ENCODE results near the gene CHRNE.

The CHRNE gene

DNA sequence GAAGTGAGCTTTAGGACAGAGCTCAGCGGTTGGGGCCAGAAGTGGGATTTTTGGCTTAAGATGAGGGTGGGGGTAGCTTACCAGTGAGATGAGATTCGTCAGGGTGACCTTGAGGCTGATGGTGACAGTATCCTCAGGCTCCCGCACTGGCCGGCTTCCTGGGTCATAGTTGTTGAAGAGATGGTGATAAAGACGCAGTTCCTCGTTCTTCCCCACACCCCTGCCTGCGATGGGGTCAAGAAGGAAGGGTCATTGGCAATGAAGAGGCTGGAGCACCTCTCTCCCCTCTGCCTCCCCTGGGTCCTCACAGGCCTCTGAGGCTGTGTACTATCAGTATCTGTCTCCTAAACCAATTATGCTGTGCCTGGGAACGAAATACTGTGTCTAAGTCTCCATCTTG is 358 bp downstream of the CHRNE start:
- DNase-seq (ENCODE audit: low read depth, low spot score): no peak
- Histone ChIP-seq H3K36me3 (ENCODE audit: insufficient read depth, low read length) (no peaks in the 10 kb centered on the region), H3K4me3 (no peak overlapping the region), H3K9me3 (ENCODE audit: low read depth, low read length) (no peaks in the 10 kb centered on the region), H3K9ac (ENCODE audit: insufficient read length) (no peak overlapping the region), H3K27ac (no peak overlapping the region)
- TF ChIP-seq FOXP2 (optimal IDR thresholded peaks at IDR 0.05; ENCODE audit: control extremely low read depth, extremely low read length, insufficient read depth): no peak
- TF ChIP-seq POLR2AphosphoS5 (IDR thresholded peaks at IDR 0.05; ENCODE audit: borderline replicate concordance, low read depth, low read length): no peak

DNA sequence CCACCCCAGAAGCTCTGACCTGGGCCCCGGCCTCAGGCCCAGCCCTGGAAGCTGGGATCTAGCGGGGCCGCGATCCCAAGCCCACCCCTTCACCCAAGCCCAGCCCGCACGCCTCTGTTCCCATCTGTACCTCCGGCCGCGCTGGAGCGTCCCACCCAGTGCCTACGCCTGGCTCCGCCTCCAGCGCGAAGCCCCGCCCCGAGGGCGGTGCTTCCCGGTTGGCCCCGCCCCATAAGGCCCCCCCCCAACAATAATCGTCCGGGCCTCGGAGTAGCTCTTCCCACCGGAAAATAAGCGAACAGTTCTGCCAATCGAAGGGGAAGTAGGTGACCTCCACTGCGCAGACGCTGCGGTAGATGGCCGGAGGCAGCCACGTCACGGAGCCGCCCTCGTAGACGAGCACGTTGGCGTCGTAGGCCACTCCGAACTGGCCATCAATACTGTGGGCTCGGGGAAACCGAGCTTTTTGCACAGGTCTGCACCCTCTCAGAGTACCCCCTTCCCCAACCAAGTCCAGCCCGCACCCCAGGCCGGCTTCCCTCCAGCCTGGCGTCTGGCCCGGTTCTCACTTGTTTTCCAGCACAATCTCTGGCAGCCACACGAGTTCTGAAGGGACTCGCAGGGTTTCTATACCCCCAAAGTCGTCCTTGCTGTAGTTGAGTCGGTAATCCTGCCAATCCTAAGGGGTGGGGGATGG is 1.1 kb downstream of the CHRNE start:
- no peak overlapping the region for H3K4me3 ChIP-seq
- no peak for DNase-seq (ENCODE audit: low read depth, low spot score)
- H3K27ac ChIP-seq: no peak overlapping the region
- H3K9ac ChIP-seq (ENCODE audit: insufficient read length): no peak overlapping the region
- no peaks in the 10 kb centered on the region for H3K9me3 ChIP-seq (ENCODE audit: low read depth, low read length)
- TF ChIP-seq FOXP2 (optimal IDR thresholded peaks at IDR 0.05; ENCODE audit: control extremely low read depth, extremely low read length, insufficient read depth) (no peak), POLR2AphosphoS5 (IDR thresholded peaks at IDR 0.05; ENCODE audit: borderline replicate concordance, low read depth, low read length) (no peak), EZH2 (IDR thresholded peaks at IDR 0.05) (no peak)
- H3K36me3 ChIP-seq (ENCODE audit: insufficient read depth, low read length): peaks cover under 1% of the 10 kb centered on the region; the same call in 1 of the 2 replicates

DNA sequence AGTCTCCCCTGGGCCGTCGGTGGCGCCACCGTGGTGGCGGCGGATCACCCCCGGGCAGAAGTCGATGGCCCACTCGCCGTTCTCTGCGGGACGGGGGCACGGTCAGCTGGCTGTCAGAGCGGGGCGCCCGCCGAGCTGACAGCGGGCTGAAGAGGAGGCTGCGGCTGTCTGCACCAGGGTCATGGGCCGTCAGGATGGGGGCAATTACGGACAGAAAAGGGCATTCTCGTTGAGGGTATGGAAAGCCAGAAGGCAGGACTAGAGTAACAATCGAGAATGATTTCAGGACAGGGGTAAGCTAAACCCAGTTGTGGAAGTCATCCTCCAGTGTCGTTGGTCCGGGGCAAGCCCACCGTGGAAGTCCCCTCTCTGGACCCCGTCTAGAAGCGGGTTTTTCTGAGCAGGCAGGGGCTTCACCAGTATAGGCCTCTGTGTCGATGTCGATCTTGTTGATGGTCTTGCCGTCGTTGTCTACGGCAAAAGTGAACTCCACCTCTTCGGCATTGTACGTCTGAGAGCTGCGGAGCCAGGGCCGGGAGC is 1.7 kb downstream of the CHRNE start:
- DNase-seq (ENCODE audit: low read depth, low spot score): no peak
- Histone ChIP-seq H3K4me3 (no peak overlapping the region), H3K9ac (ENCODE audit: insufficient read length) (no peak overlapping the region), H3K27ac (no peak overlapping the region), H3K9me3 (ENCODE audit: low read depth, low read length) (no peaks in the 10 kb centered on the region), H3K36me3 (ENCODE audit: insufficient read depth, low read length) (peaks cover 7% of the 10 kb centered on the region; the same call in 1 of the 2 replicates)
- no peak for TF ChIP-seq FOXP2 (optimal IDR thresholded peaks at IDR 0.05; ENCODE audit: control extremely low read depth, extremely low read length, insufficient read depth)

DNA sequence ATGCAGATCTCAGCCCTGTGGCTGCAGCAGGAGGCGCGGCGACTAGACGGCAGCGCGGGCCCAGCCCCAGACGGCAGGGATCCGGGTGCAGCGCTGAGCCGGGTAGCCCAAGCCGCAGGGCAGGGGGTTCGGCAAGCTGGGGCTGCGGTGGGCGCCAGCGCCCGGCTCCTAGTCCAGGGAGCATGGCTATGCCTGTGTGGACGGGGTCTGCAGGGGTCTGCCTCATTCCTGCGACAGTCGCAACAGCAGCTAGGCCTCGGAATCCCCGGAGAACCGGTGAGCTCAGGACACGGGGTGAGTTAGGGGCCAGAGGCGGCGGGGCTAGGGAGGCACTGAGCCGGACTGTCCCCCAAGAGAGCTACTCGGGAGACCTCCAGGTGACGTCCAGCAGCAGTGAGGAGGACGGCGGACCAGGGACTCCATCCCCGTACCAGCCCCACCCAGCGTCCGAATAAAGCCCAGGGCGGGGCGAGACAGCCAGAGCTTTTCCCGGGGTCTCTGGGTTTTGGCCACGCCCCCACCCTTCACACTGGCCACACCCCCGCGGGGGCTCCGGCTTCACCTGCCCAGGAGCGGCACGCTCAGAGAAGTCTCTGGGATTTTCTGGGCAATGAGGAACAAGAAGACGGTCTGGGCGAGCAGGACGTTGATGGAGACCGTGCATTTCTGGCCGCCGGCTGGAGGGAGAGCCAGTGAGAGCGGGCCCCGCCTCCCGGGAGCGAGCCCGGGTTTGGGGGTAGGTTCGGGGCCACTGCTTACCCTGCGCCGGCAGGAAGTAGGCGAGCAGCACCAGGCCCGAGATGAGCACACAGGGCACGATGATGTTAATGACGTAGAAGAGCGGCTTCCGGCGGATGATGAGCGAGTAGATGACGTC is 2.4 kb downstream of the CHRNE start:
- DNase-seq (ENCODE audit: low read depth, low spot score): no peak
- Histone ChIP-seq H3K4me3 (peak overlapping the region; percentile 78; the same call in 1 of the 2 replicates), H3K36me3 (ENCODE audit: insufficient read depth, low read length) (peaks cover 7% of the 10 kb centered on the region; the same call in 1 of the 2 replicates), H3K27ac (no peak overlapping the region), H3K9ac (ENCODE audit: insufficient read length) (peak overlapping the region; percentile 72), H3K9me3 (ENCODE audit: low read depth, low read length) (no peaks in the 10 kb centered on the region)
- TF ChIP-seq EZH2 (IDR thresholded peaks at IDR 0.05) (no peak), FOXP2 (optimal IDR thresholded peaks at IDR 0.05; ENCODE audit: control extremely low read depth, extremely low read length, insufficient read depth) (no peak), POLR2AphosphoS5 (IDR thresholded peaks at IDR 0.05; ENCODE audit: borderline replicate concordance, low read depth, low read length) (no peak)

DNA sequence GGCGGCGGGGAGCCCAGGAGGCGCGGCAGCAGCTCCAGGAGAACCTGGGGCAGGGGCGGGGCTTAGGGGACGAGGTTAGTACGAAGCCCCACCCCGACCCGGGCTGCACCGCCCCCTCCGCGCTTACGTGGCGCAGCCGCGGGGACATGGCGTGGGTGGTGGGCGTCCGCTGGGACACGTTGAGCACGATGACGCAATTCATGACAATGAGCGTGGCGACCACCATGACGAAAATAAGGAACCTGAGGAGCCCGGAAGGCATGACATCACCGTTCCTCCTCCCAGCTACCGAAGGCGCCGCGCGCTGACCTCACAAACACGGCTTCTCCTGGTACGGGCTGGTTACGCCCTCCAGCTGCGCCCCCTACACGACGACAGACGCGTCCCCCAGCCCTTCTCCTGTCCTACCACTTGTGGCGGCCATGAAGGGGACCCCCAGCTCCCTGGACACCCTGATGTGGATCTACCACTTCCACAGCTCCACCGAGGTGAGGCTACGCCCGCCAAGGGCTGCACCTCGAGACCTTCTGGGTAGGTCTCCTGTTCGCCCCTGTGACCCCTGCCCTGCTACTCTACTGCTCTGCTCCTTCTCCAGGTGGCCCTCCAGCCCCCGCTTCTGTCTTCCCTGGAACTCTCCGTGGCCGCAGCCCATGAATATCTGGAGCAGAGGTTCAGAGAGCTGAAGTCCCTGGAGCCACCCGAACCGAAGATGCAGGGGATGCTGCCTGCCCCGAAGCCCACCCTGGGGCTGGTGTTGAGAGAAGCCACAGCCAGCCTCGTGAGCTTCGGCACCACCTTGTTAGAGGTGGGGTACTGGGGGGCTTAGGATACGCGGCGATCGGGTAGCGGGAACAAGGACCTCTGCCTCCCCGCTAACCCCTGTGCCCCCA is 3.3 kb downstream of the CHRNE start, which contains the start of gene C17orf107:
TSS of gene C17orf107 (plus strand) at position 196 of the 890 bp plus-strand sequence. CDS start at position 423, 227 bp downstream.
- Histone ChIP-seq H3K4me3 (peak within 1 kb of the TSS; percentile 78), H3K9ac (ENCODE audit: insufficient read length) (peak within 1 kb of the TSS; percentile 72)
- DNase-seq (ENCODE audit: low read depth, low spot score): no peak

DNA sequence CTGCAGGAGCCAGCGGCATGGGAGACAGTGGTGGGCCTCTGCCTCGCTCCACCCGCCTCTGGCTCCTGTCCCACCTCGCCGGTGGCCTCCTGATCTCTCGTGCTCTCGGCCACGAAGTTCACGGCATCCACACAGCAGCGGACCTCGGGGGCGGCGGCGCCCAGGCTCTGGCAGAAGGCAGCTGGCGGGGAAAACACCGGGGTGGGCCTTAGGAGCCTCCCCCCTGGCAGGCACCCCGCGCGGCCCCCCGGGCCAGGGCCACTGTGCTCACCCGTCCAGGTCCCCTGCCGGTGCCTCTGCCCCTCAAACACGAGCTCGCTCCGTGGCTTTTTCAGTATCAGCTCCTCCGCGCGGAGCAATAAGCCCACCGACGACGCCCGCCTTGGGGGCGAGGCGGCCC is 4.0 kb downstream of the CHRNE start:
- H3K36me3 ChIP-seq (ENCODE audit: insufficient read depth, low read length): peaks cover 17% of the 10 kb centered on the region; the same call in 1 of the 2 replicates
- TF ChIP-seq FOXP2 (optimal IDR thresholded peaks at IDR 0.05; ENCODE audit: control extremely low read depth, extremely low read length, insufficient read depth) (no peak), POLR2AphosphoS5 (IDR thresholded peaks at IDR 0.05; ENCODE audit: borderline replicate concordance, low read depth, low read length) (no peak)
- no peak overlapping the region for H3K27ac ChIP-seq
- peak overlapping the region; percentile 63 for H3K9ac ChIP-seq (ENCODE audit: insufficient read length)
- H3K4me3 ChIP-seq: peak overlapping the region; percentile 78
- DNase-seq (ENCODE audit: low read depth, low spot score): no peak
- no peaks in the 10 kb centered on the region for H3K9me3 ChIP-seq (ENCODE audit: low read depth, low read length)

More for the DNA sequence above, 3.3 kb downstream of the CHRNE start, which contains the start of gene C17orf107:
- H3K9me3 ChIP-seq (ENCODE audit: low read depth, low read length): no peaks in the 10 kb centered on the region
- no peak within 1 kb of the TSS for H3K27ac ChIP-seq
- no peak for TF ChIP-seq EZH2 (IDR thresholded peaks at IDR 0.05)
- TF ChIP-seq POLR2AphosphoS5 (IDR thresholded peaks at IDR 0.05; ENCODE audit: borderline replicate concordance, low read depth, low read length): no peak
- TF ChIP-seq FOXP2 (optimal IDR thresholded peaks at IDR 0.05; ENCODE audit: control extremely low read depth, extremely low read length, insufficient read depth): no peak
- H3K36me3 ChIP-seq (ENCODE audit: insufficient read depth, low read length): peaks cover 12% of the 10 kb centered on the region; the same call in 1 of the 2 replicates

DNA sequence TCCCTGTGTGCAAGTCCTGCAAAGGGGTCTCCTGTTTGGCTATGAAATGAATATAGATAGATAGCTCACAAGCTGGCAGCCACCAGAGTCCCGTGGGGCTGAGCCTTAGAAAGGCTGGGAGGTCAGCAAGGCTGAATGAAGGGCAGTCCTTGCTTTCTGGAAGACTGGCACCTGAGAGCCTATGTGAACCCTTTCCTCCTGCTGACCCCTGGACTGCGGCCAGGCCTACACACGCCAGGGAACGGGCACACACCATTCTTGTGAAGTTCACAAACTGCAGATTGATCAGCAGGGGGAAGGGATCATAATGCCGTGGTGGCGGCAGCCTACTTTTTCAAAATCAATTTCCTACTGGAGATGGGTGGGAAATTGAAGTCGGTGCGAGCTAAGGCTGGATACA is 4.5 kb downstream of the CHRNE start:
- DNase-seq (ENCODE audit: low read depth, low spot score): no peak
- no peaks in the 10 kb centered on the region for H3K9me3 ChIP-seq (ENCODE audit: low read depth, low read length)
- peaks cover 19% of the 10 kb centered on the region; the same call in 1 of the 2 replicates for H3K36me3 ChIP-seq (ENCODE audit: insufficient read depth, low read length)
- TF ChIP-seq POLR2AphosphoS5 (IDR thresholded peaks at IDR 0.05; ENCODE audit: borderline replicate concordance, low read depth, low read length) (no peak), EZH2 (IDR thresholded peaks at IDR 0.05) (no peak), FOXP2 (optimal IDR thresholded peaks at IDR 0.05; ENCODE audit: control extremely low read depth, extremely low read length, insufficient read depth) (no peak)
- 0 out of 2 replicates have a peak overlapping the region, but pooled peaks have one; percentile 13 for H3K27ac ChIP-seq
- no peak overlapping the region for H3K9ac ChIP-seq (ENCODE audit: insufficient read length)
- H3K4me3 ChIP-seq: no peak overlapping the region
